HCT116 (cell line): ENCODE results near the gene MAPK4. TPM values are rescaled to one million over a fixed set of nuclear protein-coding genes. Genes with fewer than 3 reads are reported as not detected.

Experiments
- ATAC-seq: fragments of 200-7000 bp; cut with Tn5 transposase; 2 replicates; pipeline ENCODE4 v1.9.1; 2020; ENCODE audit warnings: mild to moderate bottlenecking, moderate library complexity
- BruUV-seq: library from RNA; stranded (reverse); fragments of 400-500 nt; replicated peaks from 2 replicates; lab custom pipeline; 2021; lab: Mats Ljungman, UMichigan
- CTCF ChIA-PET: fragments of 300-600 bp; sonication (Branson Sonifier 250); formaldehyde crosslinking; loops from one replicate; lab custom pipeline; 2021; ENCODE audit warnings: antibody characterized with exemption; lab: Charles Lee
- POLR2A ChIA-PET: fragments of 300-600, 350-600 bp; sonication (Branson Sonifier 250); formaldehyde crosslinking; loops from one replicate; lab custom pipeline; 2021; ENCODE audit warnings: antibody characterized with exemption; lab: Charles Lee
- RAD21 ChIA-PET, 2 experiments: fragments of 300-600 bp; sonication (Branson Sonifier 250); formaldehyde crosslinking; loops; one replicate each; lab custom pipeline; 2023; ENCODE audit warnings: low total read pairs in 2 of 2; ENCODE audit not compliant: uncharacterized antibody in 2 of 2, unreplicated experiment in 2 of 2, low non-redundant PET in 1 of 2; lab: Charles Lee
- DNase-seq: peaks from one replicate; pipeline ENCODE4 v3.0.0-alpha.2; 2010; ENCODE audit warnings: low read depth, low spot score
- H2AFZ ChIP-seq: fragments of 200-600 bp; shearing (Covaris generic), sonication (generic); 2 replicates; pipeline ENCODE4 v1.6.1; 2017; ENCODE audit warnings: low read depth, mixed run types, mixed read lengths, antibody characterized with exemption, low read length; ENCODE audit not compliant: poor library complexity, severe bottlenecking
- H3K27ac ChIP-seq: 2 replicates; pipeline ENCODE4 v1.5.1; 2012; ENCODE audit warnings: low read depth, low read length
- H3K27me3 ChIP-seq: fragments of 200-600 bp; sonication (generic); 2 replicates; pipeline ENCODE4 v1.6.1; 2016; ENCODE audit warnings: mixed run types, low read length, mixed read lengths; ENCODE audit not compliant: insufficient read depth
- H3K36me3 ChIP-seq, 2 experiments: fragments of 200-500 bp in 1 of 2; fragments of 200-600 bp in 1 of 2; sonication (Bioruptor generic) in 1 of 2; sonication (generic) in 1 of 2; 2 replicates each; pipeline versions ENCODE4 v1.5.1 to v1.6.1; 2014 to 2016; ENCODE audit warnings: low read length in 2 of 2, inconsistent platforms in 1 of 2, mixed read lengths in 1 of 2, mixed run types in 1 of 2; ENCODE audit not compliant: insufficient read depth in 2 of 2, control insufficient read depth in 1 of 2
- H3K4me1 ChIP-seq, 2 experiments: fragments of 200-600 bp in 1 of 2; sonication (generic) in 1 of 2; 2 replicates each; pipeline versions ENCODE4 v1.5.1 to v1.6.1; 2012 to 2017; ENCODE audit warnings: low read length in 2 of 2, inconsistent platforms in 1 of 2, mild to moderate bottlenecking in 1 of 2, mixed read lengths in 1 of 2, mixed run types in 1 of 2, moderate library complexity in 1 of 2; ENCODE audit not compliant: insufficient read depth in 2 of 2, control insufficient read depth in 1 of 2
- H3K4me2 ChIP-seq: fragments of 200-600 bp; sonication (generic); 2 replicates; pipeline ENCODE4 v1.6.1; 2017; ENCODE audit warnings: mixed run types, low read length, mixed read lengths
- H3K4me3 ChIP-seq, 2 experiments: fragments of 200-600 bp in 1 of 2; sonication (generic) in 1 of 2; replicated peaks in 1 of 2; 2 replicates each; pipeline ENCODE4 v1.5.1; 2011 to 2016; ENCODE audit warnings: low read length in 2 of 2, control low read depth in 1 of 2, low read depth in 1 of 2, mild to moderate bottlenecking in 1 of 2, mixed read lengths in 1 of 2, mixed run types in 1 of 2
- H3K79me2 ChIP-seq: fragments of 200-600 bp; sonication (generic); 2 replicates; pipeline ENCODE4 v1.6.1; 2017; ENCODE audit warnings: mild to moderate bottlenecking, mixed run types, low read length, moderate library complexity, mixed read lengths; ENCODE audit not compliant: insufficient read depth
- H3K9ac ChIP-seq: fragments of 200-600 bp; sonication (generic); 2 replicates; pipeline ENCODE4 v1.6.1; 2016; ENCODE audit warnings: low read length, mixed read lengths
- H3K9me2 ChIP-seq: fragments of 200-600 bp; sonication (generic), shearing (Covaris generic); 2 replicates; pipeline ENCODE4 v1.6.1; 2017; ENCODE audit warnings: mixed run types, mild to moderate bottlenecking, moderate library complexity; ENCODE audit not compliant: insufficient read depth
- H3K9me3 ChIP-seq, 2 experiments: fragments of 200-500 bp in 1 of 2; fragments of 200-600 bp in 1 of 2; sonication (Bioruptor generic) in 1 of 2; sonication (generic) in 1 of 2; 2 replicates each; pipeline ENCODE4 v1.6.1; 2014 to 2017; ENCODE audit warnings: low read length in 2 of 2, mixed read lengths in 2 of 2, inconsistent platforms in 1 of 2, low read depth in 1 of 2, mild to moderate bottlenecking in 1 of 2, mixed run types in 1 of 2, moderate library complexity in 1 of 2; ENCODE audit not compliant: control insufficient read depth in 1 of 2, insufficient read depth in 1 of 2
- H4K20me1 ChIP-seq: fragments of 200-600 bp; sonication (generic), shearing (Covaris generic); 2 replicates; pipeline ENCODE4 v1.6.1; 2017; ENCODE audit warnings: mixed run types, mild to moderate bottlenecking, moderate library complexity; ENCODE audit not compliant: insufficient read depth
- CBX3 ChIP-seq: IDR thresholded peaks from 2 replicates; pipeline ENCODE4 v1.6.1; 2012; ENCODE audit warnings: low read depth
- CEBPB ChIP-seq: IDR thresholded peaks from 2 replicates; pipeline ENCODE4 v1.6.1; 2012; ENCODE audit warnings: low read depth
- EGR1 ChIP-seq: IDR thresholded peaks from 2 replicates; pipeline ENCODE4 v1.6.1; 2012; ENCODE audit warnings: low read depth
- ELF1 ChIP-seq: IDR thresholded peaks from 2 replicates; pipeline ENCODE4 v1.6.1; 2012; ENCODE audit warnings: low read depth, borderline replicate concordance
- EZH2 ChIP-seq: fragments of 200-600 bp; sonication (generic); IDR thresholded peaks from 2 replicates; pipeline ENCODE4 v1.6.1; 2017; ENCODE audit warnings: antibody characterized with exemption, mixed run types
- EZH2phosphoT487 ChIP-seq: fragments of 200-600 bp; IDR thresholded peaks from 2 replicates; pipeline ENCODE4 v1.6.1; 2018; ENCODE audit warnings: antibody characterized with exemption, borderline replicate concordance
- FOSL1 ChIP-seq: IDR thresholded peaks from 2 replicates; pipeline ENCODE4 v1.6.1; 2012; ENCODE audit warnings: low read depth
- JUND ChIP-seq: IDR thresholded peaks from 2 replicates; pipeline ENCODE4 v1.6.1; 2012
- POLR2A ChIP-seq: IDR thresholded peaks from 2 replicates; pipeline ENCODE4 v1.7.0; 2011; ENCODE audit warnings: borderline replicate concordance; ENCODE audit not compliant: insufficient read depth, insufficient read length; ENCODE audit errors: extremely low read depth
- POLR2AphosphoS5 ChIP-seq: IDR thresholded peaks from 2 replicates; pipeline ENCODE4 v1.6.1; 2011; ENCODE audit warnings: mild to moderate bottlenecking, low read depth, low read length, moderate library complexity
- RAD21 ChIP-seq: IDR thresholded peaks from 2 replicates; pipeline ENCODE4 v1.6.1; 2012; ENCODE audit warnings: low read depth, mild to moderate bottlenecking
- SIN3A ChIP-seq: IDR thresholded peaks from 2 replicates; pipeline ENCODE4 v1.6.1; 2012; ENCODE audit warnings: low read depth
- SP1 ChIP-seq: IDR thresholded peaks from 2 replicates; pipeline ENCODE4 v1.6.1; 2012; ENCODE audit warnings: low read depth
- TCF7L2 ChIP-seq: IDR thresholded peaks from 2 replicates; pipeline ENCODE4 v1.7.0; 2011; ENCODE audit warnings: borderline replicate concordance, inconsistent platforms; ENCODE audit not compliant: insufficient read depth, insufficient read length; ENCODE audit errors: extremely low read depth
- YY1 ChIP-seq: IDR thresholded peaks from 2 replicates; pipeline ENCODE4 v1.6.1; 2011; ENCODE audit warnings: low read length, low read depth, moderate library complexity, mild to moderate bottlenecking; ENCODE audit not compliant: insufficient replicate concordance; ENCODE audit errors: extremely low read depth
- ZFX ChIP-seq: fragments of 450-650 bp; IDR thresholded peaks from 2 replicates; pipeline ENCODE4 v1.6.1; 2017
- ZNF274 ChIP-seq: fragments of 200-500 bp; sonication (Bioruptor generic); IDR thresholded peaks from 2 replicates; pipeline ENCODE4 v1.6.1; 2014; ENCODE audit warnings: mild to moderate bottlenecking, low read depth, low read length, inconsistent platforms
- intact Hi-C: fragments of 100-400 bp; cut with micrococcal nuclease; formaldehyde crosslinking; loops from 2 replicates; pipeline ENCODE4 v1.10.0; 2022
- total RNA-seq: library from RNA; stranded (reverse); gene quantifications from one replicate; pipeline ENCODE4 v1.2.1, GENCODE V29; 2021; ENCODE audit not compliant: unreplicated experiment
- TF ChIP-seq, protein P1 (sequence below): IDR thresholded peaks from 2 replicates; pipeline ENCODE4 v1.6.1; 2012
- TF ChIP-seq, protein P2 (sequence below): IDR thresholded peaks from 2 replicates; pipeline ENCODE4 v1.6.1; 2012
- TF ChIP-seq, protein P3 (sequence below): IDR thresholded peaks from 2 replicates; pipeline ENCODE4 v1.6.1; 2011; ENCODE audit warnings: mild to moderate bottlenecking, low read length, moderate library complexity; ENCODE audit not compliant: insufficient replicate concordance; ENCODE audit errors: extremely low read depth

Gene MAPK4
- total RNA-seq, 1 experiment from 2014 or later = 0.89 TPM

DNA sequence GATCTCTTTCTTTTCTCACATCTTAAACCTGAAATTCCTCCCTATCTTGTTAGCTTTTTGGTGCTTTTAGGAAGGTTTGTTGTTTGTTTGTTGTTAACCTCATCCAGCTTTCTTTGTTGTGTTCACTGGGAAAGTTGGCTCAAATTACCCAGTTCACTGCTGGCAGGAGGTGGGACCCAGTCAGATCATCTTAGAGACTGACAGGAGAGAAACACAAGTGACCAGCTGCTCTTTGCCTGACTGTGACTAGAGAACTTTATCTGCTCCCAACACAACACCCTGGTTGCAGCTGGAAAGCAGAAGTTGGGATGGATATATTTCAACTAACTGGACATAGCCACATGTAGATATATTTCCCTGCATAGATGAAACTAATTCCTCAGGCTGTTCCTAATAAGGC lies 10.0 kb downstream of the MAPK4 start:
- CTCF ChIA-PET = interaction anchor here (1.7 kb wide), 1 partner anchor 17 kb away, joined by 5 read pairs; no protein-coding TSS in a partner anchor
- RAD21 ChIA-PET = no interaction called here
- POLR2A ChIA-PET = no interaction called here

DNA sequence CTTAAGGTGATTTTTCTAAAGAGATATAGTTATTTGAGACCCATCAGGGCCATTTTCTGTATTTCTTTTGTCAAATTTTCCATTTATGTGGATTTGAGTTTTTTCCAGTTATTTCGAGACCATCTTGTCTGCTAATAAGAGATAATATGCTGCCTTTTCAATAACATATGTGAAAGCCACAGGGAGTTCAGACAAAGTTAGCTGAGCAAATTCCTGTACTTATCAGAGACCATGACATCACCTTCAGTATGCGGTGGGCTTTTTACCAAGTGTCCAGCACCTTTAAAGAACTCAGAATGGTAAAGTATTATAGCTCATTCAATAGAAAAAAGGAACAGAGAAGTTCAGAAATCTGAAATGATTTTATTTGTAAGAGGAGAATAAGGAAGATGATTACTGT lies 11.7 kb downstream of the MAPK4 start:
- BruUV-seq = no TSS peak
- TF ChIP-seq RAD21 = no peak
- no peak for TF ChIP-seq ZNF274
- TF ChIP-seq, protein P1, sequence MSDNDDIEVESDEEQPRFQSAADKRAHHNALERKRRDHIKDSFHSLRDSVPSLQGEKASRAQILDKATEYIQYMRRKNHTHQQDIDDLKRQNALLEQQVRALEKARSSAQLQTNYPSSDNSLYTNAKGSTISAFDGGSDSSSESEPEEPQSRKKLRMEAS = no peak
- TF ChIP-seq, protein P2, sequence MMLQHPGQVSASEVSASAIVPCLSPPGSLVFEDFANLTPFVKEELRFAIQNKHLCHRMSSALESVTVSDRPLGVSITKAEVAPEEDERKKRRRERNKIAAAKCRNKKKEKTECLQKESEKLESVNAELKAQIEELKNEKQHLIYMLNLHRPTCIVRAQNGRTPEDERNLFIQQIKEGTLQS = no peak
- no peak for TF ChIP-seq EGR1
- no peak for TF ChIP-seq CBX3
- TF ChIP-seq ZFX = no peak
- no peak for TF ChIP-seq FOSL1
- TF ChIP-seq SIN3A = no peak
- no peak for TF ChIP-seq EZH2phosphoT487
- no peak for TF ChIP-seq EZH2

More for the DNA sequence above, 10.0 kb downstream of the MAPK4 start:
- Histone ChIP-seq H2AFZ (no peak overlapping the region), H3K9ac (no peak overlapping the region), H3K27ac (no peak overlapping the region), H3K79me2 (no peaks in the 10 kb centered on the region), H3K9me2 (no peaks in the 10 kb centered on the region), H4K20me1 (no peaks in the 10 kb centered on the region), H3K36me3 (no peaks in the 10 kb centered on the region), H3K4me3 (no peak overlapping the region), H3K27me3 (peaks cover 11% of the 10 kb centered on the region), H3K9me3 (no peaks in the 10 kb centered on the region), H3K4me2 (no peak overlapping the region), H3K4me1 (no peaks in the 10 kb centered on the region)
- ATAC-seq = no peak
- intact Hi-C loops = no loop called here
- DNase-seq = no peak
- BruUV-seq = no TSS peak
- TF ChIP-seq POLR2A (no peak), YY1 (no peak), TCF7L2 (no peak), ELF1 (no peak), POLR2AphosphoS5 (no peak), EZH2phosphoT487 (no peak), CEBPB (no peak), JUND (no peak), EGR1 (no peak), FOSL1 (no peak), ZNF274 (no peak), SP1 (no peak)
- TF ChIP-seq, protein P3, sequence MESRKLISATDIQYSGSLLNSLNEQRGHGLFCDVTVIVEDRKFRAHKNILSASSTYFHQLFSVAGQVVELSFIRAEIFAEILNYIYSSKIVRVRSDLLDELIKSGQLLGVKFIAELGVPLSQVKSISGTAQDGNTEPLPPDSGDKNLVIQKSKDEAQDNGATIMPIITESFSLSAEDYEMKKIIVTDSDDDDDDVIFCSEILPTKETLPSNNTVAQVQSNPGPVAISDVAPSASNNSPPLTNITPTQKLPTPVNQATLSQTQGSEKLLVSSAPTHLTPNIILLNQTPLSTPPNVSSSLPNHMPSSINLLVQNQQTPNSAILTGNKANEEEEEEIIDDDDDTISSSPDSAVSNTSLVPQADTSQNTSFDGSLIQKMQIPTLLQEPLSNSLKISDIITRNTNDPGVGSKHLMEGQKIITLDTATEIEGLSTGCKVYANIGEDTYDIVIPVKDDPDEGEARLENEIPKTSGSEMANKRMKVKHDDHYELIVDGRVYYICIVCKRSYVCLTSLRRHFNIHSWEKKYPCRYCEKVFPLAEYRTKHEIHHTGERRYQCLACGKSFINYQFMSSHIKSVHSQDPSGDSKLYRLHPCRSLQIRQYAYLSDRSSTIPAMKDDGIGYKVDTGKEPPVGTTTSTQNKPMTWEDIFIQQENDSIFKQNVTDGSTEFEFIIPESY = no peak

More for the DNA sequence above, 11.7 kb downstream of the MAPK4 start:
- H3K27me3 ChIP-seq = peaks cover 13% of the 10 kb centered on the region
- no peak overlapping the region for H3K4me3 ChIP-seq
- no peak overlapping the region for H3K9ac ChIP-seq
- intact Hi-C loops = no loop called here
- no peak overlapping the region for H2AFZ ChIP-seq
- no peak for ATAC-seq
- DNase-seq = no peak
- RAD21 ChIA-PET = no interaction called here
- CTCF ChIA-PET = no interaction called here
- H3K9me3 ChIP-seq = no peaks in the 10 kb centered on the region
- H3K9me2 ChIP-seq = no peaks in the 10 kb centered on the region
- POLR2A ChIA-PET = no interaction called here
- H3K27ac ChIP-seq = no peak overlapping the region
- no peaks in the 10 kb centered on the region for H3K4me1 ChIP-seq
- H3K4me2 ChIP-seq = no peak overlapping the region
- H3K79me2 ChIP-seq = no peaks in the 10 kb centered on the region
- H3K36me3 ChIP-seq = no peaks in the 10 kb centered on the region
- no peaks in the 10 kb centered on the region for H4K20me1 ChIP-seq
